DMS53 (cell line): ENCODE measurements around the gene HTR3E.
"Not testable (repeated sequence)": the region's sequence is repeated elsewhere in the genome, so short reads cannot be mapped to it uniquely, and the experiment has no call there.

Experiments
- DNase-seq: peaks from one replicate; lab custom pipeline; 2025; lab: John Stamatoyannopoulos, UW

Gene HTR3E

DNA sequence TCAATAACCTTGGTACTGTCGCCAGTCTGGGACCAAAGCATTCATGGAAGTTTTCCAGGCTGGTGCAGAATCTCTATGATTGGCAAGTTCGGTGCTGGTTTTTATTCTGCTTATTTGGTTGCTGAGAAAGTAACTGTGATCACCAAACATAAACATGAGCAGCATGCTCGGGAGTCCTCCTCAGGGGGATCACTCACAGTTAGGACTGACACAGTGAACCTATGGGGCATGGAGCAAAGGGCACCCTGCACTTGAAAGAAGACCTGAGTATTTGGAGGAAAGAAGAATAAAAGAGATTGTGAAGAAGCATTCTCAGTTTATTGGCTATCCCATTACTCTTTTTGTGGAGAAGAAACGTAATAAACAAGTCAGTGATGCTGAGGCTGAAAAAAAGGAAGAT lies 19.2 kb downstream of the HTR3E start:
- DNase-seq, result no peak

DNA sequence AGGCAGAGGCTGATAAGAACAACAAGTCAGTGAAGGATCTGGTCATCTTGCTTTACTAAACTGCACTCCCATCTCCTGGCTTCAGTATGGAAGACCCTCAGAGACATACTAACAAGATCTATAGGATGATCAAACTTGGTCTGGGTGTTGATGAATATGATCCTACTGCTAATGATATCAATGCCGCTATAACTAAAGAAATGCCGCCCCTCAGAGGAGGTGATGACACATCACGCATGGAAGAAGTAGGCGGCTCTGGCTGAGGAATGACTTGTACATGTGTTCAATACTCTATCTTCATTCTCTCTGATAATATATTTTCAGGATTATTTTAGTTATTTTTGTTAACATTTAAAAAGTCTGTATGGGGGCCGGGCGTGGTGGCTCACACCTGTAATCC lies 20.8 kb downstream of the HTR3E start:
- peak; percentile 23 for DNase-seq

DNA sequence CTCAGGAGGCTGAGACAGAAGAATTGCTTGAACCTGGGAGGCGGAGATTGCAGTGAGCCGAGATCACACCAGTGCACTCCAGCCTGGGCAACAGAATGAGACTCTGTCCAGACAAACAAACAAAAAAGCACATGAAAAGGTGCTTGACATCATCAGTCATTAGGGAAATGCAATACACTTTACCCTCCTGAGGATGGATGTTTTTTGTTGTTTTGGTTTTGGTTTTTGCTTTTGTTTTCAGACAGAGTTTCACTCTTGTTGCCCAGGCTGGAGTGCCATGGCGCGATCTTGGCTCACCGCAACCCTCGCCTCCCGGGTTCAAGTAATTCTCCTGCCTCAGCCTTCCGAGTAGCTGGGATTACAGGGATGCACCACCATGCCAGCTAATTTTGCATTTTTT lies 24.2 kb downstream of the HTR3E start:
- DNase-seq, result not testable (repeated sequence)

DNA sequence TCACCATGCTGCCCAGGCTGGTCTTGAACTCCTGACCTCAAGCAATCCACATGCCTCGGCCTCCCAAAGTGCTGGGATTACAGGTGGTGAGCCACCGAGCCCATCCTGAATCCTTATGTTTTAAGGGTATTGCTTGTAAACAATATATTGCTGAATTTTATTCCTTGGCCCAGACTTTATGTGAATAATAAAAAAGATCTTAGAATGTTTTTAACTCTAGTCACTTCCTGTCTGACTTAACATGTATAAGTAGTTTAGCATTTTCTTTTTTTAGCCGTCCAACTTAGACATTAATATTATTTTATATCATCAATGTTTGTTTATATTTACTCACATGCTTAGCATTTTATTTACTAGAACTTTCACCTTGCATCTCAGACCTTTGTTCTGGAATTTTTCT lies 29.1 kb downstream of the HTR3E start:
- no peak for DNase-seq

DNA sequence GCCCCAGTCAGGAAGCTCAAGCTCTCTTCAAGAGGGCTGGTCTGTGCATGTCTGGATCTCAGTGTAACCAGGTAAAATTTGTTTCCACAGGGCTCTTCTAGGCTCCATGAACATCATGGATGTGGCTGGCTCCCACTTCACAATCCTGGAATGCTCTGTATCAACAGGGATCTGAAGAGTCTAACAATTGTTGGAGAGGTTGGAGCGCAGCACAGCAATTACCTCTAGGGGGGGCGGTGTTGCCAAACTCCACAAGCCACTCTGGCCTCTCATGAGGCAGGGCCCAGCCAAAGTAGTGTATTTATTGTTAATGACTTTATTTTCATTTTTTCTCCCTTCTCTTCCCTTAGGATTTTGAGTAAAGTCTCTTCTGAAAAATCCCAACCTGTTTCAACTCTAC lies 32.1 kb downstream of the HTR3E start:
- DNase-seq, result peak; percentile 54

DNA sequence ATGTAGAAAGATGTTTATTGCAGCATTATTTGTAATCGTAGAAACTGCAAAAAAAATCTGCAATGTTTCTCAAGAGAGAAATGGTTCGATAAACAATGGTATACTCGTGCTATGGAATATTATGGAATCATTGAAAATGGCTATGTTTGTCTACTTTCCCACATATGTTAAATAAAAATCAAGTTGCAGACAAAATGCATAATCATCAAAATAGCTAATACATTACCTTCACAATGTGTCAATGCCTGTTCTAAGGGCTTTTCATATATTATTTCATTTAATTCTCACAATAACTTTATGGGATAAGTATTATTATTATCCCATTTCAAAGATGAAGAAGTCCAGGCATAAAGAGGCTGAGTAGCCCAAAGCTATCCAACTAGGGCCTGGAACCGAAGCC lies 36.1 kb downstream of the HTR3E start:
- no peak for DNase-seq

DNA sequence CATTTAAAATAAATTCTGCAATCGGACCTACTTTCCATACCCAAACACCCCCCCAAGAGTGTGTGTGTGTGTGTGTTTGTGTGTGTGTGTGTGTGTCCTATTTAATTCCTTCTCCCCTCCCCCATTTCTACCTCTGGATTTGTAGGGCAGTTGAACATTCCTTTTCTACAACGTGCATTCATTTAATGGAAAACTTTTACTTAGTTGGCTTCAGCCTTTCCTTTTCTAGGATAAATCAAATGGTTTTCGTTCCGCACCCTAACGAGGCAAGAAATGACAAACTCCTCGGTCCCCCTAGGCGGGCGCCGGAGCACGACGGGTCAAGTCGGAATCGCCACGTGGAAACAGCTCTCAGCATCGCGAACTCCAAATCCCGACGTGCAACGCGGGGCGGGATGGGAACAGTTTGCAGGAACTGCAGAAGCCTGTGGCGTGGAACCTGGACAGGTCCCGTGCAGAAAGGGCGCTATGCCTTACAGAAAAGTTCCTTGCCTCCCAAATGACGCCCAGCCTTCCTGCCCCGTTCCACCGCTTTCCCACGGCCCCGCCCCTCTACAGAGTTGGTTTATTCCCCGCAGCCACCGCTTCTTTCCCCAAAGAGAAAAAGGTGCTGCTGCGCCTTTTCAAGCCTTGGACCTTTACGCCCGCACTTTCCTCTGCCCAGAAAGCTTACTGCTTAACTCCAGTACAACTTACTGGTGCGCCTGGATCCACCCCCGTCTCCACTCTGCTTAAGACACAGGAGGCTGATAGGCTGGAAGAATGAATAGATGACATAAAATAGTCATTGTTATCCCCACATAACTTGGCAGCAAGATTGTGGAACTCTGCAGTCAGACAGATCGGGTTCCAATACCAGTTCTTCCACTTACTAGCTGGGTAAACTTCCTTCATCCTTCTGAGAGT lies 37.2 kb downstream of the HTR3E start:
- DNase-seq, result peak; percentile 89

DNA sequence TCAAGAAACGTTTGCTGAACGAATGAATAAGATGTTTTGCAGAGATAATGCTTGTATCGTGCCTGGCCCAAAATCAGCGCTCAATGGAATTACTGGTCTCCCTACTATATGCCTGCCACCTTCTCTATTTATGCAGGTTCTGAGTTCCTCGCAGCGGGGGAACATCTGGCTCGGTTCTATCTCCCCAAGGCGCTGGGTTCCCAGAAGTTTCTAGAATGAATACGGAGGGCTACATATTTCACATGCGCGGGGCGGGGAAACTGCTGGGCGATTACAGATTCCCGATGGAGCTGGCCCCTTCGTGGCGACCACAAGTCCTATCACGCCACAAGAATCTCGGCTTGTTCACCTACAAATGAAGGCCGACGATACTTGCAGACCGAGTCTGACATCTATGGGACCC lies 37.9 kb downstream of the HTR3E start:
- no peak for DNase-seq

DNA sequence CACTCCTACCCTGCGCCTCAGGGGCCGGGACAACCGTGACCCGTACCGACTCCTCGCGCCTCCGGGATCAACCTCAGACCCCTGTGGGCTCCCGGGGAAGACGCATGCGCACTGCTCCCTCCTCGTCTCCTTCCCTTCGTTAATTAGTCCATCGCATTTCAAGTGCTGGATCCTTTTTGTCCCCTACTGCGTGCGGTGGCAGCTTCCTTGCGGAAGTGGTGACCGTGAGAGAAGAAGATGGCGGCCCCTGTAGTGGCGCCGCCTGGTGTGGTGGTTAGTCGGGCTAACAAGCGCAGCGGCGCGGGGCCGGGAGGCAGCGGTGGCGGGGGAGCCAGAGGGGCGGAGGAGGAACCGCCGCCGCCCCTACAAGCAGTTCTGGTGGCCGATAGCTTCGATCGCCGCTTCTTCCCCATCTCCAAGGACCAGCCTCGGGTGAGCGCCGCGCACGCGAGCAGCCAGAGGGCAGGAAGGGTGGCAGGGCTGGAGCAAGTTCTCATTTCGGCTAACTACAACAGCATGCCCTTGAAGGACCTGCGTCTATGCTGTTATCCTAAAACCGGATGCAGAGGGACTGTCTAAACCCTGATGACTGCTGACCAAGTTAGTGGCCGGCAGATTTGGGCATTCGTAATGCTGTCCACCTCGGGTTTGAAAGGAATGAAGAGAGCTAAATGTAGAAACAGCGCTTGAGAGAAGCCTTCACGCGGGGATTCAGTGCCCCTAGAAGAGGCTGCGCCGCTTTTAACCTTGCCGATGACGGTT lies 38.5 kb downstream of the HTR3E start, which contains the start of gene EIF2B5:
EIF2B5 (plus strand) TSS at position 210 of the 762 bp plus-strand sequence; CDS start at position 238, 28 bp downstream.
- DNase-seq, result peak; percentile 93

DNA sequence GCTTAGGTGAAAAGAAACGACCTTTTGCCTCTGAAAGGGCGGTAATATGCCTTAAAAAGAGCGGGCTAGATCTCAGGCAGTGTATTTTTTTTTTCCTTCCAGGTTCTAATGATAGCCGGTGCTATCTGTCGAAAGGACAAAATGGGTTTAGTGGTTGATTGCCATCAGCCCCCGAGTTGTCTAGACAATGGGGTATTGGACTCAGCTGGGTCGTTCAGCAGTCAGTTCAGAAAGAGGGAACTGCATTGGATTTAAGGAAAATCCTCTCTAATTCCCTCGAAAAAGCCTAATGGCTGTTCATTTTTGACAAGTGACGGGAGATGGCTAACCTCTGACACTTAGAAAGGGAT lies 39.0 kb downstream of the HTR3E start:
- DNase-seq, result no peak

DNA sequence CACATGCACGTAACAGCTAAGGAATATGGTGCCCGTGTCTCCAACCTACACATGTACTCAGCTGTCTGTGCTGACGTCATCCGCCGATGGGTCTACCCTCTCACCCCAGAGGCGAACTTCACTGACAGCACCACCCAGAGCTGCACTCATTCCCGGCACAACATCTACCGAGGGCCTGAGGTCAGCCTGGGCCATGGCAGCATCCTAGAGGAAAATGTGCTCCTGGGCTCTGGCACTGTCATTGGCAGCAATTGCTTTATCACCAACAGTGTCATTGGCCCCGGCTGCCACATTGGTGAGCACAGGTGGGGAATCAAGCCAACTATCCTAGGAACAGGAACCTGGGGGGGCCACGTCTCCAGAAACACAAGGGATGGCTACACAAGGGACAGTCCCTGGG lies 43.6 kb downstream of the HTR3E start:
- no peak for DNase-seq

DNA sequence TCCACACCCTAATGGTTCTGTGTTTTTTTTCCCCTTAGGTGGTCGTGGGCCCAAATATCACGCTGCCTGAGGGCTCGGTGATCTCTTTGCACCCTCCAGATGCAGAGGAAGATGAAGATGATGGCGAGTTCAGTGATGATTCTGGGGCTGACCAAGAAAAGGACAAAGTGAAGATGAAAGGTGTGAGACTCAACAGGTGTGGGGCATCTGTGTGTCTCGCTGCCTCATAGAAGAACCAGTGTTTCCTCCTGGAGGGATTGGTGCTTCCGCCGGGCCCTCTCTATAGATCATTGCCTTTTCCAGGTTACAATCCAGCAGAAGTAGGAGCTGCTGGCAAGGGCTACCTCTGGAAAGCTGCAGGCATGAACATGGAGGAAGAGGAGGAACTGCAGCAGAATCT lies 45.3 kb downstream of the HTR3E start:
- no peak for DNase-seq

DNA sequence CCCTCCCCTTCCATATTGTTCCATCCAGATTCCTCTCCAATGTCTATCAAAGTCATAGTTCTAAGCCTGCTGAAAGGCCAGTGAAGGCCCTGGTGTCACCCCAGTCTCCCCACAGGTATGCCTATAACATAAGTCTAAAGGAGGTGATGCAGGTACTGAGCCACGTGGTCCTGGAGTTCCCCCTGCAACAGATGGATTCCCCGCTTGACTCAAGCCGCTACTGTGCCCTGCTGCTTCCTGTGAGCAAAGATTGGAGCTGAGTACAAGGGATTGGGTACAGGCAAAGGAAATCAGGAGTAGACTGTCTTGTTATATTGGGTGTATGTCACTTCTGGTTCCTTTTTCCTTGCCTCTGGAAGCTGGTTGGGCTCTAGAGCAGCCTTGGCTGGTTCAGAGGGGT lies 46.5 kb downstream of the HTR3E start:
- DNase-seq, result no peak

DNA sequence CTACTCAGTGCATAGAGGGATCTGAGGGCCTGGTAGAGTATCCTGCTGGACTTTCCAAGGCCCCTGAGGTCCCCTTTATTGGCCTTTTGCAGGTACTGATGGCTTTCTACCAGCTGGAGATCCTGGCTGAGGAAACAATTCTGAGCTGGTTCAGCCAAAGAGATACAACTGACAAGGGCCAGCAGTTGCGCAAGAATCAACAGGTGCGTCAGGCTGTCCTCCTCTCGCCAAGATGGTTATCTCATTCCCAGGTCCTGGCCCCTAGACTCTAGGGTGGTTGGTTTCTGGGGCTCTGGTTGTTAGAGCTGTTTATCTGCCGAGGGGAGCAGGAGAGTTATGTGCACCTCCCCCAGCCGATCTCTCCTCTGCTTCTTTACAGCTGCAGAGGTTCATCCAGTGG lies 47.6 kb downstream of the HTR3E start:
- no peak for DNase-seq

DNA sequence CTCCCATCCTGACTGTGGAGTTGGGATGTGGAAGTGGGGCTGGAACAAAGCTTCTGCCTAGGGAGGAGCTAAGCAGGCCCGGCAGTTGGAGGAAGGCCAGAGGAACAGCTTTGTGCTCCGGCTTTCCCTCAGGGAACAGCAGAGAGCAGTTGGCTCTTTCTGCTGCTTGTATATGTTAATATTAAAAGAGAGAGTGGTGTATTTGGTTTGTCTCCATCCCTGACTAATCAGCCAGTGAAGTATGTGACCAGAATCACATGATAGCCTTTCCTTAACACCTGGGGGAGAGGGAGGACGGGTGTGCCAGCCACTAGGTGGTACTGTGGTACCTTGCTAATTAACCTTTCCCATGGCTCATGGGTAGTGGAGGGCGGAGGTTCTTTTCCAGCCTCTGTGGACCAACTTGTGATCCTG lies 48.3 kb downstream of the HTR3E start:
- peak; percentile 80 for DNase-seq

DNA sequence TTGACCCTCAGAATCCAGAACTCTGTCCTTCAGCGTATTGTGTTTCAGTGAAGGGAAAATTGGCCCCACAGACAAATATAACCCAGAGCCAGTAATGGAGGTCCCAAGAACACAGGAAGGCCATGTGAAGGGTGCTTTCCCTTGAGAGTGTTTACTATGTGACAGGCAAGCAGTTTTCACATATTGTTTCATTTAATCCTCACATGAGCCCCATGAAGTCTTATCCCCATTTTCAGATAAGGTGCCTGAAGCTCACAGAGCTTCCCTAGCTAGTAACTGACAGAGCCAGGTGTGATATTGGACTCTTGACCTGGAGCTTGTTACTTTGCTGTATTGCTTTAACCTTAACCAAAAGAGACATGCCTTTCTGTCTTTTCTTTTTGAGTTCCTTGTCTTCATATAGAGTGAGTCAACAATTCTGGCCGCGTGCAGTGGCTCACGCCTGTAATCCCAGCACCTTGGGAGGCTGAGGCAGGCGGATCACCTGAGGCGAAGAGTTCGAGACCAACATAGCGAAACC lies 48.9 kb downstream of the HTR3E start:
- no peak for DNase-seq

DNA sequence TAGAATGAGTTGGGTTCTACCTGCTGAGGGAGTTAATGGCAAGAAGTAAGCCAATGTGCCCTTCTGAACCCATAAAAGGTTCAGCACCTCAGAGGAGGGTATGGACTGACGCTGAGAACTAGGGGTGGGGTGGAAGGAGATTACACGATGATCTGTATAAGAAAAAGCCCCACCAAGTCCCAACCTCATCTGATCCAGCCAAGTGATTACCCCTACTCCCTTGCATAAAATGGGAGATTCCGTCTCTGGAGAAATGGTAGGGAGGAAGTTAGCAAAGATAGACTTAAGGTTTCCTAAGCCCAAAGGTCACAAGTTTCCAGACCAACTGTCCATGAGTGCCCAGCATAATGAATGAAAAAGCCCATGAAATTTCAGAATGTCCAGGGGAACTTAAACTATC lies 51.2 kb downstream of the HTR3E start:
- DNase-seq, result no peak

DNA sequence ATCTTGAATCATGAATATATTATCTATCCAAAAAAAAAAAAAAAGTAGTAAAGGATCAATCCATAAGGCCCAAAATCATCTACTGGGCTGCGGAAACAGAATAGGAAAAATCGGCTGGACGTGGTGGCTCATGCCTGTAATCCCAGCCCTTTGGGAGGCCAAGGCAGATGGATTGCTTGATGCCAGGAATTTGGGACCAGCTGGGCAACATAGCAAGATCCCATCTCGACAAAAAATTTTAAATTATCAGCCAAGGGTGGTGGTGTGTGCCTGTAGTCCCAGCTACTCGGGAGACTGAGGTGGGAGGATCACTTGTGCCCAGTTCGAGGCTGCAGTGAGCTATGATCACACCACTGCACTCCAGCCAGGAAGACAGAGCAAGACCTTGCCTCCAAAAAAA lies 52.3 kb downstream of the HTR3E start:
- DNase-seq, result no peak

DNA sequence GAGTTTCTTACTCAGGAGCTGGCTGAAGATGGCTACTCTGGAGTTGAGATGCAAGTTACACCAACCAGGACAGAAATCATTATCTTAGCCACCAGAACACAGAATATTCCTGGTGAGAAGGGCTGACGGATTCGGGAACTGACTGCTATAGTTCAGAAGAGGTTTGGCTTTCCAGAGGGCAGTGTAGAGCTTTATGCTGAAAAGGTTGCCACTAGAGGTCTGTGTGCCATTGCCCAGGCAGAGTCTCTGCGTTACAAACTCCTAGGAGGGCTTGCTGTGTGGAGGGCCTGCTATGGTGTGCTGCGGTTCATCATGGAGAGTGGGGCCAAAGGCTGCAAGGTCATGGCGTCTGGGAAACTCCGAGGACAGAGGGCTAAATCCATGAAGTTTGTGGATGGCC lies 52.9 kb downstream of the HTR3E start:
- DNase-seq, result not testable (repeated sequence)

DNA sequence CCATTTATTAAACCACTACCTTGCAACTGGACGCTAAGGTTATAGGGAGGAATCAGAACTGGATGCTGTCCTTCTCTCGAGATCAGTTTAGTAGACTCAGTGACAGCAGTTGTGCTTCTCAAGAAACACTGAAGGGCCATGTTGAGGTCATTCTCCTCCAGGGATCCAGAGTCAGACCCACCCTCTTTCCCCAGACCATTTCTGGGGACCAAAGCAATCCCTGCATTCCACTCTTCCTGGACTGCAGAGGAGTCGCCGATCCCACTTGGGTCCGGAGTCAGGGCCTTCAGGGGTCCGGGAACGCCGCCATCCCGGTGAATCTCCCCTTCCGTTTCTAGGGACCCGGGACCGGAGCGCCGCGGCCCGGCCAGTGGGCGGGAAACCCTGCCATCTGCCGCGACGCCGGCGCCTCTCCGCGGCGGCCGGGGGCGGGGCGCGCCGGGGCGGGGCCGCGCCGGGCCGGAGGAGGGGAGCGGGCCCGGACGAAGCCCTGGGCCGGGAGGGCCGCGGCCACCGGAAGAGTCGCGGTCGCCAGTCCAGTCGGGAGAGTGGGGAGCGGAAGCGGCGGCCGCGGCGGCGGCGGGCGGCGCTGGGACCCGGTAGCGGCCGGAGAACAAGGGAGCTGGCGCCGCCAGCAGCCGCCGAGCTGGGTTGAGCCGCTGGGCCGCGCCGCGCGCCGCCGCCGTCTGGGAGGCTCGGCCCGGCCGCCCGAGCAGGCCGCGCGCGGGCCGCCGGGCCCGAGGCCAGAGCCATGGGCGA lies 58.2 kb downstream of the HTR3E start, which contains the start of gene DVL3:
DVL3 (plus strand) TSS at position 493 of the 759 bp plus-strand sequence; CDS start at position 752, 259 bp downstream.
- peak; percentile 78 for DNase-seq

DNA sequence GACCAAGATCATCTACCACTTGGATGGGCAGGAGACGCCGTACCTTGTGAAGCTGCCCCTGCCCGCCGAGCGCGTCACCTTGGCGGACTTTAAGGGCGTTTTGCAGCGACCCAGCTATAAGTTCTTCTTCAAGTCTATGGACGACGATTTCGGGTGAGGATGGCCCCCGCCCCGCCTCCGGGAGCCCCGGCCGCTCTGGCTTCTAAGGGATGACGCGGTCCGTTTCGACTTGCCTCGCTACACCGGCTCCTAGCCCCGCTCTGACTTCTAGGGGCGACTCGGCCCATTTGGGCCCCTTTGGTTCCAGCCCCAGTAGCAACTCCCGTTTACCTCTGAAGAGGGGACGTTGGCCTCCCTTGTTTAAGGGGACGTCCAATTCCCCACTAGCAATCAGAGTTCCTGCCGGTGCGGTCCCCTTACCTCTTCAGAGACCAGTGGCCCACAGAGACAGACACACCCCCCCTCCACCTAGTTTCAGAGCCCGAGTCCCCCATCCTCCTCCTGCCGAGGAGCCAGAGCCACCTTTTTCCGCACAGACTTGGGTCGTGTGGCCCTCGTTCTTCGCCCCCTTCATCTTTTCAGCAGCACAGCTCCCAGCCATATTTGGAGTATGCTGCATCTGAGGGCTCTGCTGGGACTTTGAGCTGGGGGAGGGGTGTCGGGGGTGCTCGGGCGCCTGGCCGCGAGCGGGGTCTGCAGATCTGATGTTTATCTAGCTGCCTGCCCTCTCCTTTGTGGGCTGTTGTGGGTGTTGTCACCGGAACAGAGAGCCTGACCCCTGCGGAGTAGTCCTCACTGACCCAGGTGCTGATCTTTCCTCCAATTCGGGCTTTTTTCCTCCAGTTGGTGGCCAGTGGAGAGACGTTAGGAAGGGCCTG lies 59.0 kb downstream of the HTR3E start:
- peak; percentile 71 for DNase-seq
